ENCODE results near the gene ROPN1B. TPM values are rescaled to one million over a fixed set of nuclear protein-coding genes. Genes with fewer than 3 reads are reported as not detected.

Gene ROPN1B
- total RNA-seq, 1 donor from 2014 or later: not detected

GRCh38 chr3:126025862-126026261 lies 56.9 kb downstream of the ROPN1B start:
- H3K27ac ChIP-seq (ENCODE audit: low read depth, low read length): no peak overlapping the region
- H3K9ac ChIP-seq (ENCODE audit: low read depth in 1 of 3, low read length in 3 of 3): no peak overlapping the region
- peaks cover 0 to 2% (median 0%) of the 10 kb centered on the region in 3 donors for H3K9me3 ChIP-seq (ENCODE audit: control insufficient read depth in 3 of 3, low read length in 3 of 3)
- H3K27me3 ChIP-seq (ENCODE audit: control insufficient read depth in 3 of 3, insufficient read depth in 3 of 3, low read length in 3 of 3): no peaks in the 10 kb centered on the region
- H3K4me3 ChIP-seq (ENCODE audit: low read length in 3 of 3): no peak overlapping the region
- H3K36me3 ChIP-seq (ENCODE audit: control insufficient read depth in 3 of 3, insufficient read depth in 3 of 3, low read length in 3 of 3): peaks cover 29 to 47% (median 36%) of the 10 kb centered on the region in 3 donors
- peaks cover 0 to 3% (median 0%) of the 10 kb centered on the region in 3 donors for H3K4me1 ChIP-seq (ENCODE audit: control insufficient read depth in 3 of 3, insufficient read depth in 3 of 3, low read length in 3 of 3)

GRCh38 chr3:126026277-126026751 lies 57.3 kb downstream of the ROPN1B start:
- Histone ChIP-seq H3K27ac (ENCODE audit: low read depth, low read length) (no peak overlapping the region), H3K9ac (ENCODE audit: low read depth in 1 of 3, low read length in 3 of 3) (no peak overlapping the region), H3K36me3 (ENCODE audit: control insufficient read depth in 3 of 3, insufficient read depth in 3 of 3, low read length in 3 of 3) (peaks cover 29 to 47% (median 36%) of the 10 kb centered on the region in 3 donors), H3K27me3 (ENCODE audit: control insufficient read depth in 3 of 3, insufficient read depth in 3 of 3, low read length in 3 of 3) (no peaks in the 10 kb centered on the region), H3K4me3 (ENCODE audit: low read length in 3 of 3) (no peak overlapping the region), H3K4me1 (ENCODE audit: control insufficient read depth in 3 of 3, insufficient read depth in 3 of 3, low read length in 3 of 3) (peaks cover 0 to 3% (median 0%) of the 10 kb centered on the region in 3 donors), H3K9me3 (ENCODE audit: control insufficient read depth in 3 of 3, low read length in 3 of 3) (peaks cover 0 to 2% (median 0%) of the 10 kb centered on the region in 3 donors)

GRCh38 chr3:126026761-126027160 lies 57.8 kb downstream of the ROPN1B start:
- peaks cover 0 to 2% (median 0%) of the 10 kb centered on the region in 3 donors for H3K9me3 ChIP-seq (ENCODE audit: control insufficient read depth in 3 of 3, low read length in 3 of 3)
- H3K27ac ChIP-seq (ENCODE audit: low read depth, low read length): no peak overlapping the region
- H3K4me1 ChIP-seq (ENCODE audit: control insufficient read depth in 3 of 3, insufficient read depth in 3 of 3, low read length in 3 of 3): peaks cover 0 to 3% (median 0%) of the 10 kb centered on the region in 3 donors
- H3K9ac ChIP-seq (ENCODE audit: low read depth in 1 of 3, low read length in 3 of 3): no peak overlapping the region
- H3K27me3 ChIP-seq (ENCODE audit: control insufficient read depth in 3 of 3, insufficient read depth in 3 of 3, low read length in 3 of 3): no peaks in the 10 kb centered on the region
- no peak overlapping the region for H3K4me3 ChIP-seq (ENCODE audit: low read length in 3 of 3)
- peaks cover 31 to 47% (median 38%) of the 10 kb centered on the region in 3 donors for H3K36me3 ChIP-seq (ENCODE audit: control insufficient read depth in 3 of 3, insufficient read depth in 3 of 3, low read length in 3 of 3)

GRCh38 chr3:126028096-126028495 lies 59.1 kb downstream of the ROPN1B start:
- peaks cover 0 to 2% (median 0%) of the 10 kb centered on the region in 3 donors for H3K9me3 ChIP-seq (ENCODE audit: control insufficient read depth in 3 of 3, low read length in 3 of 3)
- no peaks in the 10 kb centered on the region for H3K27me3 ChIP-seq (ENCODE audit: control insufficient read depth in 3 of 3, insufficient read depth in 3 of 3, low read length in 3 of 3)
- no peak overlapping the region for H3K4me3 ChIP-seq (ENCODE audit: low read length in 3 of 3)
- H3K27ac ChIP-seq (ENCODE audit: low read depth, low read length): no peak overlapping the region
- H3K9ac ChIP-seq (ENCODE audit: low read depth in 1 of 3, low read length in 3 of 3): no peak overlapping the region
- peaks cover 31 to 45% (median 32%) of the 10 kb centered on the region in 3 donors for H3K36me3 ChIP-seq (ENCODE audit: control insufficient read depth in 3 of 3, insufficient read depth in 3 of 3, low read length in 3 of 3)
- peaks cover 0 to 3% (median 0%) of the 10 kb centered on the region in 3 donors for H3K4me1 ChIP-seq (ENCODE audit: control insufficient read depth in 3 of 3, insufficient read depth in 3 of 3, low read length in 3 of 3)

- peaks cover 24 to 43% (median 38%) of the 10 kb centered on the region in 3 donors for H3K36me3 ChIP-seq (ENCODE audit: control insufficient read depth in 3 of 3, insufficient read depth in 3 of 3, low read length in 3 of 3)
- no peak overlapping the region for H3K27ac ChIP-seq (ENCODE audit: low read depth, low read length)
- peaks cover 0 to 3% (median 0%) of the 10 kb centered on the region in 3 donors for H3K4me1 ChIP-seq (ENCODE audit: control insufficient read depth in 3 of 3, insufficient read depth in 3 of 3, low read length in 3 of 3)
- no peak overlapping the region for H3K9ac ChIP-seq (ENCODE audit: low read depth in 1 of 3, low read length in 3 of 3)
- H3K9me3 ChIP-seq (ENCODE audit: control insufficient read depth in 3 of 3, low read length in 3 of 3): peaks cover 0 to 2% (median 0%) of the 10 kb centered on the region in 3 donors
- H3K27me3 ChIP-seq (ENCODE audit: control insufficient read depth in 3 of 3, insufficient read depth in 3 of 3, low read length in 3 of 3): no peaks in the 10 kb centered on the region
- no peak overlapping the region for H3K4me3 ChIP-seq (ENCODE audit: low read length in 3 of 3)
These were observed 60.3 kb downstream of the ROPN1B start for GRCh38 chr3:126029241-126029640.

GRCh38 chr3:126030455-126030854 lies 61.5 kb downstream of the ROPN1B start:
- H3K9me3 ChIP-seq (ENCODE audit: control insufficient read depth in 3 of 3, low read length in 3 of 3): peaks cover 0 to 2% (median 0%) of the 10 kb centered on the region in 3 donors
- peaks cover 20 to 41% (median 28%) of the 10 kb centered on the region in 3 donors for H3K36me3 ChIP-seq (ENCODE audit: control insufficient read depth in 3 of 3, insufficient read depth in 3 of 3, low read length in 3 of 3)
- H3K9ac ChIP-seq (ENCODE audit: low read depth in 1 of 3, low read length in 3 of 3): no peak overlapping the region
- H3K27me3 ChIP-seq (ENCODE audit: control insufficient read depth in 3 of 3, insufficient read depth in 3 of 3, low read length in 3 of 3): no peaks in the 10 kb centered on the region
- no peak overlapping the region for H3K27ac ChIP-seq (ENCODE audit: low read depth, low read length)
- H3K4me3 ChIP-seq (ENCODE audit: low read length in 3 of 3): no peak overlapping the region
- H3K4me1 ChIP-seq (ENCODE audit: control insufficient read depth in 3 of 3, insufficient read depth in 3 of 3, low read length in 3 of 3): peaks cover 0 to 3% (median 0%) of the 10 kb centered on the region in 3 donors

GRCh38 chr3:126031981-126032471 lies 63.0 kb downstream of the ROPN1B start:
- Histone ChIP-seq H3K9me3 (ENCODE audit: control insufficient read depth in 3 of 3, low read length in 3 of 3) (peaks cover 0 to 2% (median 0%) of the 10 kb centered on the region in 3 donors), H3K27ac (ENCODE audit: low read depth, low read length) (no peak overlapping the region), H3K27me3 (ENCODE audit: control insufficient read depth in 3 of 3, insufficient read depth in 3 of 3, low read length in 3 of 3) (no peaks in the 10 kb centered on the region), H3K4me1 (ENCODE audit: control insufficient read depth in 3 of 3, insufficient read depth in 3 of 3, low read length in 3 of 3) (no peaks in the 10 kb centered on the region), H3K36me3 (ENCODE audit: control insufficient read depth in 3 of 3, insufficient read depth in 3 of 3, low read length in 3 of 3) (peaks cover 16 to 34% (median 20%) of the 10 kb centered on the region in 3 donors), H3K9ac (ENCODE audit: low read depth in 1 of 3, low read length in 3 of 3) (no peak overlapping the region), H3K4me3 (ENCODE audit: low read length in 3 of 3) (no peak overlapping the region)

Small RNA genes within 50 kb of the gene (small RNA-seq; reads per million reads assigned to genes)
- gene AC092903.1: not detected

Other genes starting within 250 kb of the ROPN1B start
- 31.3 TPM for gene SLC41A3, start 114.9 kb downstream of the ROPN1B start, total RNA-seq
- 2.6 TPM for gene ALDH1L1, start 211.4 kb downstream of the ROPN1B start, total RNA-seq